Measurements from ENCODE around the gene TRDMT1.

DNA sequence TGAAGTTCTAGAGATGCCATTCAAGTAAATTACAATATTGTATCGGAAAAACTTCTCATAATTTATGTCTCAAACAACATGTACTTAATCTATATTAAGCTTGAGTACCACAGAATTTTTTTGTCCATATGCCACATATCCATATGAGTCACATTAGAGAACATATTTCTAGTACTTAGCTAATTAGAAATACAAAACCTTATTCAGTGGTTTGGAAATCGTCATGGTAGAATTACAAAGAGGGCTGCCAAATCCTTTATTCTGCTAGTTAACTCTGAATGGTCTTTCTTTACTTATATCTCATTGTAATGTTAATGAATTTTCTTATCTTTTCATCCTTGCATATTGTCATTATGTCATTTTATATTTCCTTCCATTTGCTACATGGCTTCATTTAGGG lies 17.6 kb upstream of the TRDMT1 start:
- TF ChIP-seq, protein P1, sequence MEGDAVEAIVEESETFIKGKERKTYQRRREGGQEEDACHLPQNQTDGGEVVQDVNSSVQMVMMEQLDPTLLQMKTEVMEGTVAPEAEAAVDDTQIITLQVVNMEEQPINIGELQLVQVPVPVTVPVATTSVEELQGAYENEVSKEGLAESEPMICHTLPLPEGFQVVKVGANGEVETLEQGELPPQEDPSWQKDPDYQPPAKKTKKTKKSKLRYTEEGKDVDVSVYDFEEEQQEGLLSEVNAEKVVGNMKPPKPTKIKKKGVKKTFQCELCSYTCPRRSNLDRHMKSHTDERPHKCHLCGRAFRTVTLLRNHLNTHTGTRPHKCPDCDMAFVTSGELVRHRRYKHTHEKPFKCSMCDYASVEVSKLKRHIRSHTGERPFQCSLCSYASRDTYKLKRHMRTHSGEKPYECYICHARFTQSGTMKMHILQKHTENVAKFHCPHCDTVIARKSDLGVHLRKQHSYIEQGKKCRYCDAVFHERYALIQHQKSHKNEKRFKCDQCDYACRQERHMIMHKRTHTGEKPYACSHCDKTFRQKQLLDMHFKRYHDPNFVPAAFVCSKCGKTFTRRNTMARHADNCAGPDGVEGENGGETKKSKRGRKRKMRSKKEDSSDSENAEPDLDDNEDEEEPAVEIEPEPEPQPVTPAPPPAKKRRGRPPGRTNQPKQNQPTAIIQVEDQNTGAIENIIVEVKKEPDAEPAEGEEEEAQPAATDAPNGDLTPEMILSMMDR (IDR thresholded peaks at IDR 0.05; ENCODE audit: insufficient read depth, low read depth, low read length) = no peak
- no peak for TF ChIP-seq EZH2 (IDR thresholded peaks at IDR 0.05; ENCODE audit: insufficient read depth, low read length)
